Ishikawa (cell line): ENCODE data around the gene RFTN1.

Experiments used
- EP300 ChIP-seq: IDR thresholded peaks from 2 replicates; pipeline ENCODE4 v1.6.1; 2012; ENCODE audit warnings: borderline replicate concordance
- FOXM1 ChIP-seq: IDR thresholded peaks from 2 replicates; pipeline ENCODE4 v1.6.1; 2012; ENCODE audit warnings: low read depth, borderline replicate concordance
- MAX ChIP-seq: IDR thresholded peaks from 2 replicates; pipeline ENCODE4 v1.6.1; 2012
- RAD21 ChIP-seq: IDR thresholded peaks from 2 replicates; pipeline ENCODE4 v1.6.1; 2012; ENCODE audit warnings: low read depth
- REST ChIP-seq: IDR thresholded peaks from 2 replicates; pipeline ENCODE4 v1.6.1; 2012; ENCODE audit warnings: low read depth, mild to moderate bottlenecking

- TF ChIP-seq REST, result no peak
- no peak for TF ChIP-seq MAX
- no peak for TF ChIP-seq EP300
- no peak for TF ChIP-seq FOXM1
- TF ChIP-seq RAD21, result no peak
Observed at GRCh38 chr3:16514755-16515353, 1.4 kb upstream of the RFTN1 start.
